OCI-LY3 (cell line): ENCODE results near the gene SLC22A17.

Experiments used
- CTCF ChIP-seq: fragments of 200-600, 300-600 bp; sonication (generic); IDR thresholded peaks from 2 replicates; pipeline ENCODE4 v1.5.1; 2014; ENCODE audit warnings: antibody characterized with exemption, low read length, low read depth
- EZH2phosphoT487 ChIP-seq: fragments of 200-600 bp; shearing (Covaris generic); IDR thresholded peaks from 2 replicates; pipeline ENCODE4 v1.6.1; 2018; ENCODE audit warnings: antibody characterized with exemption, mixed run types, low read depth

DNA sequence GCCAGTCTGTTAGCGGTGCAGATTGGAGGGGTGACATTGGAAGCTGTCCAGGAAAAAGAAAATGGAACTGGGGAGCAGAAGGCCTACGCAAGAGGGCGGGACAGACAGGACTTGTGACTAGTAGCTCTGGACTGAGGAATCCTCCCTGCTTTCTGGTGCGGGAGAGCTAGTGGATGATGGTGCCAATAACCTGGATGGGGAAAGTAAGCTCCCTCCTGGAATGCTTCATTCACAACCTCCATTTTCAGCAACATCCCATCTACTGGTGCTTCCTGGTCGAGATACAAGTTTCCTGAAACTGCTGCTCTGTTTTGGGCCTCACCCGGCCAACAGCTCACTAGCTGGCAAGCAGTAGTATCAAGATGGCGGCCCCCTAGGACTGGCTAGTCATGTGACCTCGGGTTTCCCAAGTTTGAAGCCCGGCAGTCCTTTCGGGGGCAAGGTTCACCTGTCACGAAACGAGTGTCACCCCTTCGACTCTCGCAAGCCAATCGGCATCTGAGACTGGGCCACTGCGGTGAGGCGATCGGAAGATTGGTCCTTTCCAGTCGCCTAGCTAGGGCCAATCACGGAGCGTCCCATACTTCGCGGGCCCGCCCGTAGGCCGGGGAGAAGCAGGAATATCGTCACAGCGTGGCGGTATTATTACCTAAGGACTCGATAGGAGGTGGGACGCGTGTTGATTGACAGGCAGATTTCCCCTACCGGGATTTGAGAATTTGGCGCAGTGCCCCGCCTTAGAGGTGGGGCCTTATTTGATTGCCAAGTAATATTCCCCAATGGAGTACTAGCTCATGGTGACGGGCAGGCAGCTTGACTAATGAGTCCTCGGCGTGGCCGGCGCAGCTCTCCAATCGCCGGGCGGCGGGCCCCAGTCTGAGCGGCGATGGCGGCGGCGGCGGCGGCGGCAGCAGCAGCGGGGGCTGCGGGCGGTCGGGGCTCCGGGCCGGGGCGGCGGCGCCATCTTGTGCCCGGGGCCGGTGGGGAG is 31.8 kb downstream of the SLC22A17 start, which contains the start of gene PABPN1:
- TF ChIP-seq CTCF (no peak), EZH2phosphoT487 (no peak)
